Immature natural killer cell (primary cell): ENCODE measurements around the gene SELENOV. TPM values are rescaled to one million over a fixed set of nuclear protein-coding genes. Genes with fewer than 3 reads are reported as not detected.

Experiments used
- DNase-seq, 3 donors: peaks; one replicate each; pipeline ENCODE4 v3.0.0; 2022; ENCODE audit warnings: mixed read lengths in 1 of 3
- H3K27ac Mint-ChIP-seq, 6 donors: one replicate each; pipeline ENCODE4 v1.8.0; 2020; ENCODE audit warnings: mixed read lengths in 6 of 6, mild to moderate bottlenecking in 5 of 6, inconsistent platforms in 4 of 6, moderate library complexity in 3 of 6
- H3K27me3 Mint-ChIP-seq, 3 donors: one replicate each; pipeline ENCODE4 v1.8.0; 2020 to 2021; ENCODE audit warnings: low read depth in 3 of 3, mild to moderate bottlenecking in 3 of 3, mixed read lengths in 3 of 3, moderate library complexity in 3 of 3, inconsistent platforms in 1 of 3
- H3K36me3 Mint-ChIP-seq, 3 donors: one replicate each; pipeline ENCODE4 v1.8.0; 2020; ENCODE audit warnings: mixed read lengths in 3 of 3, inconsistent platforms in 2 of 3, mild to moderate bottlenecking in 2 of 3
- H3K4me1 Mint-ChIP-seq, 2 donors: one replicate each; pipeline ENCODE4 v1.8.0; 2020; ENCODE audit warnings: inconsistent platforms in 2 of 2, mild to moderate bottlenecking in 2 of 2, mixed read lengths in 2 of 2, moderate library complexity in 1 of 2
- H3K4me3 Mint-ChIP-seq, 5 donors: one replicate each; pipeline ENCODE4 v1.8.0; 2020; ENCODE audit warnings: mild to moderate bottlenecking in 5 of 5, mixed read lengths in 5 of 5, inconsistent platforms in 3 of 5, moderate library complexity in 3 of 5
- H3K9me3 Mint-ChIP-seq, 6 donors: one replicate each; pipeline ENCODE4 v1.8.0; 2020; ENCODE audit warnings: mild to moderate bottlenecking in 6 of 6, mixed read lengths in 6 of 6, inconsistent platforms in 4 of 6, moderate library complexity in 3 of 6
- polyA plus RNA-seq, 3 donors: library from polyadenylated mRNA; unstranded; fragments of 300-500 nt; fragmentation: Illumina TruSeq; gene quantifications; one replicate each; pipeline ENCODE4 v1.2.3, GENCODE V29; 2021

Gene SELENOV, protein sequence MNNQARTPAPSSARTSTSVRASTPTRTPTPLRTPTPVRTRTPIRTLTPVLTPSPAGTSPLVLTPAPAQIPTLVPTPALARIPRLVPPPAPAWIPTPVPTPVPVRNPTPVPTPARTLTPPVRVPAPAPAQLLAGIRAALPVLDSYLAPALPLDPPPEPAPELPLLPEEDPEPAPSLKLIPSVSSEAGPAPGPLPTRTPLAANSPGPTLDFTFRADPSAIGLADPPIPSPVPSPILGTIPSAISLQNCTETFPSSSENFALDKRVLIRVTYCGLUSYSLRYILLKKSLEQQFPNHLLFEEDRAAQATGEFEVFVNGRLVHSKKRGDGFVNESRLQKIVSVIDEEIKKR
- not detected for polyA plus RNA-seq

DNA sequence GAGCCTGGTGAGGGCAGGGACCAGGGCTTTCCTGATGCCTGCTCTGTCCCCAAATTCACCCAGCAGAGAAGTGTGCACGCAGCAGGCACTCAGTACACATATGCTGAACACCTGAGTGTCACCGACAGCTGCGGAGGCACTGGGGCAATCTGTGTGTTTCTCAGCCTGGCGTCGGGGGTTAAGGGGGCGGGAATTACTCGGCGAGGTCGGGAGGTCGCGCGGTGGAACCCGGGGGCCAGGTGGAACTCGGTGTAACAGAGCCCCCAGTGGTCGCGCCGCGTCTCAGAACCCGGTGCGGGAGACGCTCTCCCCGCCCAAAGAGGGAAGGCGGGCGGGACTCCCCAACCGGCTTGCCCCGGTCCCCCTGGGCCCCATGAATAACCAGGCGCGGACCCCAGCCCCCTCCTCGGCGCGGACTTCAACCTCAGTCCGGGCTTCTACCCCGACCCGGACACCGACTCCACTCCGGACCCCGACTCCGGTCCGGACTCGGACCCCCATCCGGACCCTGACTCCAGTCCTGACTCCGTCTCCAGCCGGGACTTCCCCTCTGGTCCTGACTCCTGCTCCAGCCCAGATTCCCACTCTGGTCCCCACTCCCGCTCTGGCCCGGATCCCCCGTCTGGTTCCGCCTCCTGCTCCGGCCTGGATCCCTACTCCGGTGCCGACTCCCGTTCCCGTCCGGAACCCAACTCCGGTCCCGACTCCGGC lies at the start of gene SELENOV:
TSS of gene SELENOV (plus strand) at position 300 of the 711 bp plus-strand sequence. CDS start at position 374, 74 bp downstream.
- Mint-ChIP-seq H3K4me1 (peaks cover 7% of the 10 kb centered on the region in 2 donors), H3K36me3 (peaks cover 0 to 5% (median 3%) of the 10 kb centered on the region in 3 donors), H3K4me3 (peak within 1 kb of the TSS in 4 of 5 donors; percentile 4 to 66 (median 38)), H3K9me3 (peaks cover 0 to 2% (median 0%) of the 10 kb centered on the region in 6 donors), H3K27ac (no peak within 1 kb of the TSS), H3K27me3 (peaks cover 13 to 36% (median 22%) of the 10 kb centered on the region in 3 donors)
- no peak for DNase-seq

GRCh38 chr19:39465956-39466747 lies 48.8 kb upstream of the SELENOV start:
- Mint-ChIP-seq H3K36me3 (peaks cover 9 to 59% (median 12%) of the 10 kb centered on the region in 3 donors), H3K9me3 (no peaks in the 10 kb centered on the region), H3K4me3 (no peak overlapping the region), H3K4me1 (peaks cover 0 to 6% of the 10 kb centered on the region in 2 donors), H3K27me3 (peaks cover 2 to 9% (median 6%) of the 10 kb centered on the region in 3 donors), H3K27ac (peak overlapping the region in 2 of 6 donors; percentile 12 to 61)
- no peak for DNase-seq

- H3K27me3 Mint-ChIP-seq: peaks cover 6 to 9% (median 7%) of the 10 kb centered on the region in 3 donors
- H3K9me3 Mint-ChIP-seq: no peaks in the 10 kb centered on the region
- H3K4me1 Mint-ChIP-seq: peaks cover 7 to 10% of the 10 kb centered on the region in 2 donors
- H3K36me3 Mint-ChIP-seq: peaks cover 15 to 62% (median 15%) of the 10 kb centered on the region in 3 donors
- DNase-seq: no peak
- no peak overlapping the region for H3K4me3 Mint-ChIP-seq
- H3K27ac Mint-ChIP-seq: no peak overlapping the region
Observed at GRCh38 chr19:39467941-39468340, 47.0 kb upstream of the SELENOV start.

DNA sequence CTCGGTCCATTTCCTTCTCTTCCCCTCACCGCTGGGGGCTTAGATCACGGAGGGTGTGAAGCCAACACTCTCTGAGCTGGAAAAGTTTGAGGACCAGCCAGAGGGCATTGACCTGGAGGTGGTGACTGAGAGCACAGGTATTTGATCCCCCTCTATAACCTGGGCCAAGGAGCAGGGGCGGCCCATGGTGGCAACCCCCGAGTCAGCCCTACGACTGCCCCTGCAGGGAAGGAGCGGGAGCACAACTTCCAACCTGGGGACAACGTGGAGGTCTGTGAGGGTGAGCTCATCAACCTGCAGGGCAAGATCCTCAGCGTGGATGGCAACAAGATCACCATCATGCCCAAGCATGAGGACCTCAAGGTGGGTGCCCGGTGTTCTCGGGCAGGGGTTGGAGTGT lies 45.9 kb upstream of the SELENOV start:
- Mint-ChIP-seq H3K27ac (no peak overlapping the region), H3K36me3 (peaks cover 15 to 59% (median 15%) of the 10 kb centered on the region in 3 donors), H3K4me1 (peaks cover 7% of the 10 kb centered on the region in 2 donors), H3K9me3 (no peaks in the 10 kb centered on the region), H3K4me3 (no peak overlapping the region), H3K27me3 (peaks cover 6 to 9% (median 7%) of the 10 kb centered on the region in 3 donors)
- no peak for DNase-seq

- no peak for DNase-seq
- Mint-ChIP-seq H3K4me3 (no peak overlapping the region), H3K27ac (peak overlapping the region in 1 of 6 donors; percentile 51), H3K9me3 (no peaks in the 10 kb centered on the region), H3K36me3 (peaks cover 15 to 59% (median 15%) of the 10 kb centered on the region in 3 donors), H3K4me1 (peaks cover 7% of the 10 kb centered on the region in 2 donors), H3K27me3 (peaks cover 6 to 9% (median 7%) of the 10 kb centered on the region in 3 donors)
Observed at GRCh38 chr19:39469567-39469966, 45.4 kb upstream of the SELENOV start.

DNA sequence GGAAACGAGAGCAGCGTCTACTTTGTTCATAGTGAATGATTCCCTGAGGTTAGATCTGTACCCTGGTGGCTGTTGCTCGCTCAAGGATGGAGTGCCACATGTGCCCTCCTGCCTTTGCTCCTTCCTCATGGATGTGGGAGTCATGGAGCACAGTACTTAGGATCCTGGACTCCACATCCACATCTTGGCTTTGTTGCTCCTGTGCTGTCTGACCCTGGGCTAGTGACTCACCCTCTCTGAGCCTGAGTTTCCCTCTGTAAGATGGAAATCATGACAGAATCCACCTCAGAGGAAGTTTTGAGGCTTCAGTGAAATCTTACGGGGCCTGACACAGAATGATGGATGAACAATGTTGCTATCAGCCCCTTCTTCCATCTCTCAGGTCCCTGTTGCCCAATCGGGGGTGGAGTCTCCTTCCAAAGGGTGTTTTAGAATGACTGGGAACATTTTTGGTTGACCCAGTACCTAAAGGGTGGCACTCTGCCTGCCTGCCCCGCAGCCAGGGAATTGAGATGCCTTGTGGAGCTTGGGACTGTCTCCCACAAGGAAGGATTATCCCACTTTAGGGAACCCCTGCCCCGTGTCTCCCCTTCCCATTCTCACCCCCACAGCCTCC lies 44.1 kb upstream of the SELENOV start:
- Mint-ChIP-seq H3K36me3 (peaks cover 10 to 54% (median 12%) of the 10 kb centered on the region in 3 donors), H3K4me3 (no peak overlapping the region), H3K4me1 (peaks cover 7% of the 10 kb centered on the region in 2 donors), H3K9me3 (no peaks in the 10 kb centered on the region), H3K27me3 (peaks cover 6 to 9% (median 8%) of the 10 kb centered on the region in 3 donors), H3K27ac (no peak overlapping the region)
- DNase-seq: no peak

DNA sequence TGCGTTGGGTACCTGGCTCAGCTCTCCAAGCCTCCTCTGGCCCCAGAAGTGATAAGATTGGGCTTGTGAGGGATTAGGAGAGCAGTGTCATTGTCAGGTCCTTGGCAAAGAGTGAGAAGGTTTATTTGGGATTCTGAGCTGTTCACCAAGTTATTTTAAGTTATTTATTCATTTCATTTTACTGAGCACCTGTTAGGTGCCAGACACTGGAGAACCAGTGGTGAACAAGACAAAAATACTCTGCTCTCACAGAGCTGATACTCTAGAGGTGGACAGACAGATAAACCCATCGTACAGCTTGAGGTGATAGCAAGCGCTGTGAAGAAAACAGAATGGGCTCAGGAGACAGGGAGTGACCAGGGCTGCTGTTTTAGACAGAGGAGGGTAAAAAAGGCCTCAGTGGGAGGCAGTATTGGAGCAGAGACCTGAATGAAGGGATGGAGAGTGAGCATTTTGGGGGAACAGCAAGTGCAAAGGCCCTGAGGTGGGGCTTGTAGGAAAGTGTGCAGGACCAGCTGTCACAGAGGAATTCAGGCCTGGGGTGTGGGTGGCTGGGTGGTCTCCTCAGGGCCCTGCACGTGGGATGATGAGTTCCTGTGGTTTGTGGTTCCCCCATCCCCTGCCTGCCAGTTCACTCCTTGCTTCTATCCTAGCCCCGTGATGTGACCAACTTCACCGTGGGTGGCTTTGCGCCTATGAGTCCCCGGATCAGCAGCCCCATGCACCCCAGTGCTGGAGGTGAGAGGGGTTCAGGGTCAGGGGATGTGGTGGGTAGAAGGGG lies 43.0 kb upstream of the SELENOV start:
- Mint-ChIP-seq H3K9me3 (no peaks in the 10 kb centered on the region), H3K27me3 (peaks cover 5 to 11% (median 6%) of the 10 kb centered on the region in 3 donors), H3K4me1 (peaks cover 7 to 8% of the 10 kb centered on the region in 2 donors), H3K27ac (peak overlapping the region in 4 of 6 donors; percentile 20 to 67 (median 59)), H3K36me3 (peaks cover 15 to 53% (median 15%) of the 10 kb centered on the region in 3 donors), H3K4me3 (no peak overlapping the region)
- DNase-seq: no peak

DNA sequence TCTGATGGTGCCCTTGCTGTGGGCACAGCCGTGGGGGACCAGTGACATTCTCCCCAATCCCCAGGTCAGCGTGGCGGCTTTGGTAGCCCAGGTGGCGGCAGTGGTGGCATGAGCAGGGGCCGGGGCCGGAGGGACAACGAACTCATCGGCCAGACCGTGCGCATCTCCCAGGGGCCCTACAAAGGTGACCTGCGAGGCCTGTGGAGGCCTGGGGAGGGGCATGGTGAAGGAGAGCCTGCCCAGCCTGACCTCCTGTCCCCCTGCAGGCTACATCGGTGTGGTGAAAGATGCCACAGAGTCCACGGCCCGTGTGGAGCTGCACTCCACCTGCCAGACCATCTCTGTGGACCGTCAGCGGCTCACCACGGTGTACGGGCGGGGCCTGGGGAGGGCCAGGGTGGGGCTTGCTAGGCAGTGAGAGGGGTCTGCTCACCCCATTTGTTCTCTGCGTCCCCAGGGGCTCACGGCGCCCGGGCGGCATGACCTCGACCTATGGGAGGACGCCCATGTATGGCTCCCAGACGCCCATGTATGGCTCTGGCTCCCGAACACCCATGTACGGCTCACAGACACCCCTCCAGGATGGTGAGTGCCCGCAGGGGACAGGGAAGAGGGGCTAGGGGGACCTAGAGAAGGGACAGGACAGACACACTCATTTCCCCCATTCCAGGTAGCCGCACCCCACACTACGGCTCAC lies 42.0 kb upstream of the SELENOV start:
- peaks cover 15 to 48% (median 15%) of the 10 kb centered on the region in 3 donors for H3K36me3 Mint-ChIP-seq
- peaks cover 7 to 8% of the 10 kb centered on the region in 2 donors for H3K4me1 Mint-ChIP-seq
- H3K27ac Mint-ChIP-seq: peak overlapping the region in 1 of 6 donors; percentile 12
- H3K4me3 Mint-ChIP-seq: no peak overlapping the region
- H3K9me3 Mint-ChIP-seq: no peaks in the 10 kb centered on the region
- H3K27me3 Mint-ChIP-seq: peaks cover 5 to 11% (median 6%) of the 10 kb centered on the region in 3 donors
- no peak for DNase-seq

DNA sequence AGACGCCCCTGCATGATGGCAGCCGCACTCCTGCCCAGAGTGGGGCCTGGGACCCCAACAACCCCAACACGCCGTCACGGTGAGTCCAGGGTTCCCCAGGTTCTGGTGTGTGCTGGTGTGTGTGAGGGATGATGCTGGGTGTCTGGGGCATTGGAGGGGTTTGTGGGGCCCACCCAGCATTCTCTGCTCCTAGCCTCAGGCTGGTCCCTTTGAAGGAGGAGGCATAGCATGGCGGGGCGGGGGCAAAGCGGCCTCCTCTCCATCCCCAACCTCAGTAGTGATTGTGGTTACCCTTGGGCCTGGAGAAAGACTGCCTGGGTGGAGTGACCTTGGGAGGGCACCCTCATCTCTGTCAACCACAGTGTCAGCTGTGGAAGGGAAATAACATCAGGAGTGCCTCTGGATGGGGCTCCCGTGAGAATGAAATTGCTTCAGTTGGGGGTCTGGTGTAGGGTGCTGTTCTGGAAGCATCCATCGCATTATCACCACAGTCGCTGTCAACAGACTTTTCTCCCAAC lies 41.4 kb upstream of the SELENOV start:
- peaks cover 7 to 8% of the 10 kb centered on the region in 2 donors for H3K4me1 Mint-ChIP-seq
- DNase-seq: no peak
- H3K36me3 Mint-ChIP-seq: peaks cover 15 to 42% (median 15%) of the 10 kb centered on the region in 3 donors
- H3K4me3 Mint-ChIP-seq: no peak overlapping the region
- peaks cover 5 to 10% (median 6%) of the 10 kb centered on the region in 3 donors for H3K27me3 Mint-ChIP-seq
- H3K27ac Mint-ChIP-seq: peak overlapping the region in 1 of 6 donors; percentile 55
- no peaks in the 10 kb centered on the region for H3K9me3 Mint-ChIP-seq

- Mint-ChIP-seq H3K27me3 (peaks cover 5 to 6% (median 6%) of the 10 kb centered on the region in 3 donors), H3K36me3 (peaks cover 15 to 35% (median 15%) of the 10 kb centered on the region in 3 donors), H3K4me3 (no peak overlapping the region), H3K4me1 (peaks cover 7 to 8% of the 10 kb centered on the region in 2 donors), H3K27ac (peak overlapping the region in 3 of 6 donors; percentile 26 to 67 (median 49)), H3K9me3 (no peaks in the 10 kb centered on the region)
- DNase-seq: peak; percentile 55 to 61 (median 60)
Observed at GRCh38 chr19:39474139-39474620, 40.8 kb upstream of the SELENOV start.

- Mint-ChIP-seq H3K4me3 (no peak overlapping the region), H3K27me3 (peaks cover 0 to 6% (median 5%) of the 10 kb centered on the region in 3 donors), H3K9me3 (no peaks in the 10 kb centered on the region), H3K36me3 (peaks cover 11 to 23% (median 15%) of the 10 kb centered on the region in 3 donors), H3K27ac (peak overlapping the region in 1 of 6 donors; percentile 61), H3K4me1 (peaks cover 16 to 19% of the 10 kb centered on the region in 2 donors)
- no peak for DNase-seq
Observed at GRCh38 chr19:39475748-39476147, 39.2 kb upstream of the SELENOV start.
